ENCODE results near the gene SSBP2. TPM values are rescaled to one million over a fixed set of nuclear protein-coding genes. Genes with fewer than 3 reads are reported as not detected.

Gene SSBP2
- total RNA-seq, 3 donors from 2014 or later: 17.5 to 77.9 (median 20.9) TPM

DNA sequence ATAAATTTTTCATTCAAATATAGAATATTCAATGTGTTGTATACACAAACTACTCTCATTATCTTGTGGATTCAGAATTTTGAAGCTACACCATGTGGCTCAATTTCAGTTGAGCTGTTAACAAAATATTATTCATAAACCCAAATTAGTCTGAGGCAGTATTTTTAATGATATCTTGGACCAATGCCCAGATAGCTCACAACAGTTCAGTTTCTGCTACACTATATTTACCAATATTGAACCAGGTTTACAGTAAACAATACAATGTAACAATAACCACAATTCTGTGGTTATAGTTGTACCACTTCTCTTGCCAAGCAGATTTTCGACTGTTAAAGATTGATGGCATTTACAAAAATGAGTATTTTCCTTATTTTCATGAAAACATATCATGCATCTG is 99.9 kb downstream of the SSBP2 start:
- TF ChIP-seq, protein P1, sequence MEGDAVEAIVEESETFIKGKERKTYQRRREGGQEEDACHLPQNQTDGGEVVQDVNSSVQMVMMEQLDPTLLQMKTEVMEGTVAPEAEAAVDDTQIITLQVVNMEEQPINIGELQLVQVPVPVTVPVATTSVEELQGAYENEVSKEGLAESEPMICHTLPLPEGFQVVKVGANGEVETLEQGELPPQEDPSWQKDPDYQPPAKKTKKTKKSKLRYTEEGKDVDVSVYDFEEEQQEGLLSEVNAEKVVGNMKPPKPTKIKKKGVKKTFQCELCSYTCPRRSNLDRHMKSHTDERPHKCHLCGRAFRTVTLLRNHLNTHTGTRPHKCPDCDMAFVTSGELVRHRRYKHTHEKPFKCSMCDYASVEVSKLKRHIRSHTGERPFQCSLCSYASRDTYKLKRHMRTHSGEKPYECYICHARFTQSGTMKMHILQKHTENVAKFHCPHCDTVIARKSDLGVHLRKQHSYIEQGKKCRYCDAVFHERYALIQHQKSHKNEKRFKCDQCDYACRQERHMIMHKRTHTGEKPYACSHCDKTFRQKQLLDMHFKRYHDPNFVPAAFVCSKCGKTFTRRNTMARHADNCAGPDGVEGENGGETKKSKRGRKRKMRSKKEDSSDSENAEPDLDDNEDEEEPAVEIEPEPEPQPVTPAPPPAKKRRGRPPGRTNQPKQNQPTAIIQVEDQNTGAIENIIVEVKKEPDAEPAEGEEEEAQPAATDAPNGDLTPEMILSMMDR (IDR thresholded peaks at IDR 0.05): no peak
- no peak for DNase-seq
- Histone ChIP-seq H3K4me3 (no peak overlapping the region), H3K4me1 (ENCODE audit: low read depth) (no peaks in the 10 kb centered on the region), H3K9me3 (no peaks in the 10 kb centered on the region), H3K36me3 (ENCODE audit: low read depth) (no peaks in the 10 kb centered on the region)
- intact Hi-C loops (cut with DNase I, micrococcal nuclease): loop anchor here in 1 of 2 donors (10.0 kb wide), 1 partner anchor 1156 kb away; no protein-coding TSS in a partner anchor
- ATAC-seq: no peak

DNA sequence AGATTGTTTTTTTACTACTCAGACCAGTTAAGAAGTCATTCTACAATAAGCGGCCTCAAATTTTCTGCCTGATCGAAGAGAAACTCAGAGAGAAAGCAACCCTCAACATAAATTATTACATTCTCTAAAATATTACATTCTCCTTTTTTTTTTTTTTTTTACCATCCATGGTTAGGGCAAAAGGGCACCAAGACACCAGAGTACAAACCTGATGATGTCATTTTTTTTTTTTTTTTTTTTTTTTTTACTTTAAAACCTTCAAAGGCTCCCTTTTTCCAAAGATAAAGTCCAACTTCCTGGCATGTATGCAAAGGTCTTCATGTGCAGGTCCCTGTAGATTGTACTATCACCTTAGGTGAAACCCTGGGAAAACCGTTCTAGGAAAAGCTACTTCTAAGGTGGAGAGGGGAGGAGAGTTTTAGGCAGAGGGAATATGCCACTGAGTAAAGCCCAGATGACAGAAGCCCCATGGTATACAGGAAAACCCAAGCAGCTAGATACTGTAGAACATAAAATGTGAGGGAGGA is 104.4 kb downstream of the SSBP2 start:
- H3K4me1 ChIP-seq (ENCODE audit: low read depth): no peaks in the 10 kb centered on the region
- TF ChIP-seq, protein P1 (IDR thresholded peaks at IDR 0.05): no peak
- ATAC-seq (no peak), DNase-seq (no peak)
- H3K36me3 ChIP-seq (ENCODE audit: low read depth): no peaks in the 10 kb centered on the region
- H3K4me3 ChIP-seq: no peak overlapping the region
- H3K9me3 ChIP-seq: no peaks in the 10 kb centered on the region
- intact Hi-C loops (cut with DNase I, micrococcal nuclease): no loop called here

DNA sequence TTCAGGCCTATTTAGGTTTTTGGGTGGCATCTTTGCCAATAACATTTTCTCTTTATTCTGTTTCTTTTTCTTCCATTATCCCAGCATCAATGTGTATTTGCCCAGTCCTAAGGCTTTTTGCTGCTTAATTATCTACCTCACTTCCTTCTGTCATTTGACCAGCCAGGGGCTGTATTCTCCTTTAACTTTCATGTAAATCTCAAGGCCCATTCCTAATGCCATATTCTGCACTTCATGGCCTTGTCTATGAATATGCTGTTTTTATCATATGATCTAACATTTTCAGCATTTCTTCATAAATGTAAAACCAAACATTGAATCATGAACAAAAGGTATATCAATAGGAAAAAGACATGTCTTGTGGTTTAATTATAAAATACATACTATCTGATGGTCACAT is 108.7 kb downstream of the SSBP2 start:
- Histone ChIP-seq H3K9me3 (no peaks in the 10 kb centered on the region), H3K4me3 (no peak overlapping the region), H3K36me3 (ENCODE audit: low read depth) (no peaks in the 10 kb centered on the region), H3K4me1 (ENCODE audit: low read depth) (no peaks in the 10 kb centered on the region)
- TF ChIP-seq, protein P1 (IDR thresholded peaks at IDR 0.05): no peak
- ATAC-seq (no peak), DNase-seq (no peak)
- intact Hi-C loops (cut with DNase I, micrococcal nuclease): no loop called here

DNA sequence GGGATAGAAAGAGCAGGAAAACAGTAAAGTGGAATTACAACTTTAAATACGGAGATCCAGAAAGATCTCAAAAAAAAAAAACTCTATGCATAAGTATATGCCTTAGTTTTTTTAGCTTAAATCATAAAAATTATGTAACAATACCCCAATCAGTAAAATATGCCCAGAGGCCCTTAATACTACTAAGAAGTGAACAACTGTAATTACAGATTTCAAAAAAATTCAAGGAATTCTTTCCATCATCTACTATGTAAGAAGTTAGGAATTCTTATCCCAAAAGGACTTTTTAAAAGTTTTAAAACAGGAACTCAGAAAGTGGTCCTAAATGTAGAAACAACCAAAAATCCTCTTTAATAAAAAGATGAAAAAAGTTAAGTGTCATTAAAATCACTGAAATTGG is 111.3 kb downstream of the SSBP2 start:
- Histone ChIP-seq H3K9me3 (no peaks in the 10 kb centered on the region), H3K4me3 (no peak overlapping the region), H3K4me1 (ENCODE audit: low read depth) (no peaks in the 10 kb centered on the region), H3K36me3 (ENCODE audit: low read depth) (no peaks in the 10 kb centered on the region)
- DNase-seq (no peak), ATAC-seq (no peak)
- intact Hi-C loops (cut with DNase I, micrococcal nuclease): no loop called here
- TF ChIP-seq, protein P1 (IDR thresholded peaks at IDR 0.05): no peak

DNA sequence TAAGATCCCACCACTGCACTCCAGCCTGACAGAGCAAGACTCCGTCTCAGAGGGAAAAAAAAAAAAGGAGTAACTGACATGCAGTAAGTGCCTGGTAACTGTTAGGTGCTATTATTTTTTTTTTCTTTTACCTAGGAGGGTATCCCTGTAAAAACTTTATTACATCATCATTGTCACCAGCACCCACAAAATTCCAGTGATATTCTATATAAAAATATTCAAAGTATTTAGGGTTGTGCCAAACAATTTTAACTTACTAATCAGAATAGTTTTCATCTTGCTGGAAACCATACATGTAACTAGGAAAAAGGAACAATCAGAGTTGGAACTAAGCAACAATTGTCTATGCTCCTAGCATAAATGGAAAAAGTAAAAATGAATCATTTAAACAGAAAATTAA is 112.4 kb downstream of the SSBP2 start:
- H3K4me3 ChIP-seq: no peak overlapping the region
- H3K9me3 ChIP-seq: no peaks in the 10 kb centered on the region
- DNase-seq (no peak), ATAC-seq (no peak)
- intact Hi-C loops (cut with DNase I, micrococcal nuclease): no loop called here
- no peaks in the 10 kb centered on the region for H3K4me1 ChIP-seq (ENCODE audit: low read depth)
- TF ChIP-seq, protein P1 (IDR thresholded peaks at IDR 0.05): no peak
- no peaks in the 10 kb centered on the region for H3K36me3 ChIP-seq (ENCODE audit: low read depth)

DNA sequence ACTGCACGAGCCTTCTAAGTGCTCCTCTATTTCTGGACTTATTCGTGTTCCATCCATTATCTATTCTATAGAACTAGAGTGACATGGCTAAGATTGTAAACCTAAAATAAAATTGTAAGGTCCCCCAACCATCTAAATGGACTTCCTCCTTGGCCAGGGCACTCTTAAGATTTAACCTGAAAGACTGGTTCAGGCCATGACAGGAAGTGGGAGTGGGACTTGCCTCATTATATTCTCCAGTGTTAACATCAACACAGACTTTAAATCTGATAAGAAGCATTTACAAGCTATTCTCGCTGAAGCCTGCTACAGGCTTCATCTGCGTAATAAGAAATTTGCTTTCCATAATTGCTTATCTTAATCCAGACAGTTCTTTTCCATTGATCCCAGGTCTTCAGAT is 117.0 kb downstream of the SSBP2 start:
- Histone ChIP-seq H3K4me3 (no peak overlapping the region), H3K9me3 (no peaks in the 10 kb centered on the region), H3K36me3 (ENCODE audit: low read depth) (no peaks in the 10 kb centered on the region), H3K4me1 (ENCODE audit: low read depth) (no peaks in the 10 kb centered on the region)
- ATAC-seq (peak; percentile 42), DNase-seq (peak in 1 of 3 donors; percentile 16)
- TF ChIP-seq, protein P1 (IDR thresholded peaks at IDR 0.05): no peak
- intact Hi-C loops (cut with DNase I, micrococcal nuclease): no loop called here
